ENCODE measurements around the gene PACRG. TPM values are rescaled to one million over a fixed set of nuclear protein-coding genes. Genes with fewer than 3 reads are reported as not detected.

The PACRG gene
- total and polyA plus RNA-seq, 2 of the 8 experiments (the other 6 are each of a cell fraction or from before 2014, with no cell fraction given): 0.44 to 0.54 TPM

DNA sequence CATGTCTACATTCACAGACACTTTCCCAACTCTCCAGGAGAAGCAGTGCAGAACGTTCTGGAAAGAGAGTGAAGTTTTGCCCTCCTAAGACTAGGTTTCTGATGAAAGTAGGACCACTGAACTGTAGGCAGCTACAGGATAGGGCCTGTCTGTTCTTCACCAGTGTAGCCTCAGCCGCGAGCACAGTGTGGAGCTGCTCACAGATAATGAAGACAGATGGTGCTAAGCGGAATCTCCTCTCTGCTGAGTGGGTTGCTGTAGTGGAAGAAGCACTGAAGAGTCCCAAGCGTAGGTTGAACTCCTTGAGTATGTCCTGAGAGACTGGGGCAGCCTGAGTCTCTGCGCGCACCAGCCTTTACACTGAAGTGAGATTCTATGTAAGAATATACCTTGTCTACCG is 170.2 kb downstream of the PACRG start (continued):
- TF ChIP-seq, protein P1, sequence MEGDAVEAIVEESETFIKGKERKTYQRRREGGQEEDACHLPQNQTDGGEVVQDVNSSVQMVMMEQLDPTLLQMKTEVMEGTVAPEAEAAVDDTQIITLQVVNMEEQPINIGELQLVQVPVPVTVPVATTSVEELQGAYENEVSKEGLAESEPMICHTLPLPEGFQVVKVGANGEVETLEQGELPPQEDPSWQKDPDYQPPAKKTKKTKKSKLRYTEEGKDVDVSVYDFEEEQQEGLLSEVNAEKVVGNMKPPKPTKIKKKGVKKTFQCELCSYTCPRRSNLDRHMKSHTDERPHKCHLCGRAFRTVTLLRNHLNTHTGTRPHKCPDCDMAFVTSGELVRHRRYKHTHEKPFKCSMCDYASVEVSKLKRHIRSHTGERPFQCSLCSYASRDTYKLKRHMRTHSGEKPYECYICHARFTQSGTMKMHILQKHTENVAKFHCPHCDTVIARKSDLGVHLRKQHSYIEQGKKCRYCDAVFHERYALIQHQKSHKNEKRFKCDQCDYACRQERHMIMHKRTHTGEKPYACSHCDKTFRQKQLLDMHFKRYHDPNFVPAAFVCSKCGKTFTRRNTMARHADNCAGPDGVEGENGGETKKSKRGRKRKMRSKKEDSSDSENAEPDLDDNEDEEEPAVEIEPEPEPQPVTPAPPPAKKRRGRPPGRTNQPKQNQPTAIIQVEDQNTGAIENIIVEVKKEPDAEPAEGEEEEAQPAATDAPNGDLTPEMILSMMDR (IDR thresholded peaks at IDR 0.05; ENCODE audit: control extremely low read depth in 1 of 3, insufficient read depth in 1 of 3, low read depth in 1 of 3, low read length in 3 of 3): no peak
- no peak for TF ChIP-seq POLR2AphosphoS5 (IDR thresholded peaks at IDR 0.05; ENCODE audit: low read depth, low read length)
- TF ChIP-seq RNF2 (IDR thresholded peaks at IDR 0.05; ENCODE audit: borderline replicate concordance, low read depth, low read length, missing control alignments, poor library complexity, severe bottlenecking): no peak
- TF ChIP-seq EZH2 (IDR thresholded peaks at IDR 0.05; ENCODE audit: low read depth, low read length, severe bottlenecking): no peak
- no peak for TF ChIP-seq CHD7 (IDR thresholded peaks at IDR 0.05; ENCODE audit: insufficient replicate concordance, low read length)
- TF ChIP-seq BCL11A (IDR thresholded peaks at IDR 0.05; ENCODE audit: low read depth in 2 of 2, low read length in 2 of 2): no peak
